PC-9 (cell line): ENCODE measurements around the gene COL27A1. TPM values are rescaled to one million over a fixed set of nuclear protein-coding genes. Genes with fewer than 3 reads are reported as not detected.

Source experiments
- BruUV-seq: library from RNA; stranded (reverse); fragments of 400-500 nt; replicated peaks from 2 replicates; lab custom pipeline; 2021; lab: Mats Ljungman, UMichigan
- CTCF ChIA-PET: fragments of 300-600 bp; sonication (Branson Sonifier 250); formaldehyde crosslinking; loops from one replicate; lab custom pipeline; 2022; ENCODE audit warnings: antibody characterized with exemption; lab: Charles Lee
- POLR2A ChIA-PET: fragments of 300-600 bp; sonication (Branson Sonifier 250); formaldehyde crosslinking; loops from one replicate; lab custom pipeline; 2022; ENCODE audit warnings: antibody characterized with exemption; ENCODE audit not compliant: unreplicated experiment; lab: Charles Lee
- DNase-seq, 2 experiments: peaks; one replicate each; pipeline versions ENCODE4 v3.0.0 to v3.0.0-alpha.2; 2015 to 2022; ENCODE audit warnings: mixed read lengths in 1 of 2
- H2AFZ ChIP-seq: fragments of 200-600 bp; sonication (generic); 2 replicates; pipeline ENCODE4 v1.8.1; 2017; ENCODE audit warnings: antibody characterized with exemption
- H3F3A ChIP-seq: fragments of 200-600 bp; sonication (generic); 2 replicates; pipeline ENCODE4 v1.8.1; 2017; ENCODE audit warnings: antibody characterized with exemption, mild to moderate bottlenecking, low read depth; ENCODE audit not compliant: insufficient read depth
- H3K27ac ChIP-seq: fragments of 200-600 bp; sonication (generic); 2 replicates; pipeline ENCODE4 v1.6.1; 2016; ENCODE audit warnings: mixed run types
- H3K27me3 ChIP-seq: fragments of 200-600 bp; sonication (generic); 2 replicates; pipeline ENCODE4 v1.6.1; 2016; ENCODE audit warnings: low read depth, mixed run types; ENCODE audit not compliant: insufficient read depth
- H3K36me3 ChIP-seq: fragments of 200-600 bp; sonication (generic); 2 replicates; pipeline ENCODE4 v1.6.1; 2016; ENCODE audit warnings: low read depth, mixed run types
- H3K4me1 ChIP-seq: fragments of 200-600 bp; sonication (generic); replicated peaks from 2 replicates; pipeline ENCODE4 v1.6.1; 2016; ENCODE audit warnings: mixed run types; ENCODE audit not compliant: insufficient read depth
- H3K4me2 ChIP-seq: fragments of 200-600 bp; sonication (generic); 2 replicates; pipeline ENCODE4 v1.6.1; 2017; ENCODE audit warnings: mixed run types
- H3K4me3 ChIP-seq: fragments of 200-600 bp; sonication (generic); 2 replicates; pipeline ENCODE4 v1.6.1; 2016; ENCODE audit warnings: mixed run types
- H3K79me2 ChIP-seq: fragments of 200-600 bp; sonication (generic); 2 replicates; pipeline ENCODE4 v1.6.1; 2017; ENCODE audit warnings: low read depth, mixed run types
- H3K9me2 ChIP-seq: fragments of 200-600 bp; sonication (generic); 2 replicates; pipeline ENCODE4 v1.8.1; 2017; ENCODE audit warnings: mild to moderate bottlenecking; ENCODE audit not compliant: insufficient read depth
- H3K9me3 ChIP-seq: fragments of 200-600 bp; sonication (generic); 2 replicates; pipeline ENCODE4 v1.8.1; 2016; ENCODE audit warnings: low read depth; ENCODE audit not compliant: insufficient read depth
- H4K20me1 ChIP-seq: fragments of 200-600 bp; sonication (generic); 2 replicates; pipeline ENCODE4 v1.8.1; 2017; ENCODE audit not compliant: insufficient read depth
- EZH2 ChIP-seq: fragments of 200-600 bp; sonication (generic); IDR thresholded peaks from 2 replicates; pipeline ENCODE4 v1.8.0; 2017; ENCODE audit warnings: antibody characterized with exemption, low read depth
- intact Hi-C: fragments of 100-400 bp; cut with micrococcal nuclease; formaldehyde crosslinking; loops from one replicate; pipeline ENCODE4 v1.10.0; 2022; ENCODE audit not compliant: unreplicated experiment
- total RNA-seq: library from RNA; stranded (reverse); gene quantifications from 2 replicates; pipeline ENCODE4 v1.2.3, GENCODE V29; 2021
- TF ChIP-seq, protein P1 (sequence below): fragments of 200-600 bp; sonication (generic); conservative IDR thresholded peaks from 2 replicates; pipeline ENCODE4 v1.6.1; 2017; ENCODE audit warnings: mixed run types, antibody characterized with exemption, mild to moderate bottlenecking, moderate library complexity

Gene COL27A1
- total RNA-seq, 1 experiment from 2014 or later: 0.39 TPM

DNA sequence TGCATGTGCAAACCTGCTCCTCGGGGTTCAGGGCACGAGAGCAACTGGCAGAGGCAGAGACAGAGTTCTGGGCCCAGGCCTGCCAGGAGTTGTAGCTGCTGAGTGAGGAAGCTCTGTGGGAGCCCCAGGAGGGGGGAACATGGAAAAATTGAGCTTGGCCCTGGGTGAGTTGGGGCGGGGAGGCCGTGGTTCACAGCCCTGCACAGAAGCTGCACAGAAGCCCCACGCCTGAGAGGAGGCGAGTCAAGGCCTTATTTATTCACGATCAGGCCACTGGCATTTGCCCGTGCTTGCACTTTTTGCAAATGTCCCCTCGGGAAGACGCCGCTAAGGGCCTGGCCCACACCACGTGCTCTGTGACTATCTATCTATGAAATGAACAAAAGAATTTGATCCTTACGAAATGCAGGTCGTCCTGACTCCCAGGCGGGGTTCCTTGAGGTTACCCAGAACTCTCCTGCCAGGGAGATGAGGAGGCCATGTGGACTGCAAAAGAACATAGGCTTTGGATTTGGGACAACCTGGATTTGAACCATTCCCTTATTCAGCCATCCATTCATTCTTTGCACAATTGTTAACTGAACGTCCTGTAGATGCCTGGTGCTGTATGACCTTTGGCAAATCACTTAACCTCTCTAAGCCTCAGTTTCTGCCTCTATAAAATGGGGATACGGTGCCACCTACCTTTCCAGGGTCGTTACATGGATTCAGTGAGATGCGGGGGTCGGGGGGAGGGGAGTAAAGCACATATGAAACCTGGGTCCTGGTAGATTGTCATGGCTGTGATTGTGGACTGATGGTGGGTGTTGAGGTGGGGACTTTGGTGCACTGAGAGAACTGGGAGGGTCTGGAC, 17.9 kb downstream of the COL27A1 start:
- no peaks in the 10 kb centered on the region for H4K20me1 ChIP-seq
- no peaks in the 10 kb centered on the region for H3F3A ChIP-seq
- no peak for TF ChIP-seq EZH2
- TF ChIP-seq, protein P1, sequence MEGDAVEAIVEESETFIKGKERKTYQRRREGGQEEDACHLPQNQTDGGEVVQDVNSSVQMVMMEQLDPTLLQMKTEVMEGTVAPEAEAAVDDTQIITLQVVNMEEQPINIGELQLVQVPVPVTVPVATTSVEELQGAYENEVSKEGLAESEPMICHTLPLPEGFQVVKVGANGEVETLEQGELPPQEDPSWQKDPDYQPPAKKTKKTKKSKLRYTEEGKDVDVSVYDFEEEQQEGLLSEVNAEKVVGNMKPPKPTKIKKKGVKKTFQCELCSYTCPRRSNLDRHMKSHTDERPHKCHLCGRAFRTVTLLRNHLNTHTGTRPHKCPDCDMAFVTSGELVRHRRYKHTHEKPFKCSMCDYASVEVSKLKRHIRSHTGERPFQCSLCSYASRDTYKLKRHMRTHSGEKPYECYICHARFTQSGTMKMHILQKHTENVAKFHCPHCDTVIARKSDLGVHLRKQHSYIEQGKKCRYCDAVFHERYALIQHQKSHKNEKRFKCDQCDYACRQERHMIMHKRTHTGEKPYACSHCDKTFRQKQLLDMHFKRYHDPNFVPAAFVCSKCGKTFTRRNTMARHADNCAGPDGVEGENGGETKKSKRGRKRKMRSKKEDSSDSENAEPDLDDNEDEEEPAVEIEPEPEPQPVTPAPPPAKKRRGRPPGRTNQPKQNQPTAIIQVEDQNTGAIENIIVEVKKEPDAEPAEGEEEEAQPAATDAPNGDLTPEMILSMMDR: no peak
- intact Hi-C loops: no loop called here
- no peaks in the 10 kb centered on the region for H3K79me2 ChIP-seq
- no peak overlapping the region for H2AFZ ChIP-seq
- no peak overlapping the region for H3K4me2 ChIP-seq
- no peak overlapping the region for H3K27ac ChIP-seq
- H3K9me2 ChIP-seq: no peaks in the 10 kb centered on the region
- H3K4me1 ChIP-seq: no peaks in the 10 kb centered on the region
- POLR2A ChIA-PET: no interaction called here
- no TSS peak for BruUV-seq
- peaks cover 6% of the 10 kb centered on the region; the same call in 1 of the 2 replicates for H3K27me3 ChIP-seq
- DNase-seq: no peak
- no peaks in the 10 kb centered on the region for H3K36me3 ChIP-seq
- H3K9me3 ChIP-seq: no peaks in the 10 kb centered on the region
- CTCF ChIA-PET: no interaction called here
- no peak overlapping the region for H3K4me3 ChIP-seq

DNA sequence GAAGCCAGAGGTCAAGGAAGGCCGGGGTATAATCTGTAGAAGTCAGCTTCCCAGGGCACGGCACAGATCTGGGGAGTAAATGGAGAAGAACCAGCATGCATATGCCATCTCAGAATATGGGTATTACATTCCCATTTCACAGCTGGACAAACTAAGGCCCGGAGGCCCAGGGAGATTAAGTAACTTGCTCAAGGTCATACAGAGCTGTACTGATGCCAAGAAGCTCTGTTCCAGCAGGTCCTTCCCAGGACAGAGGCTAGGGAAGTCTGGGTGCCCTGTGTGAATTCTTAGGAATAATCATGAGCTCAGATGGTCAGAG, 19.2 kb downstream of the COL27A1 start:
- H3K9me3 ChIP-seq: no peaks in the 10 kb centered on the region
- TF ChIP-seq EZH2: no peak
- TF ChIP-seq, protein P1: no peak
- no peaks in the 10 kb centered on the region for H4K20me1 ChIP-seq
- no peaks in the 10 kb centered on the region for H3K36me3 ChIP-seq
- no peak overlapping the region for H3K27ac ChIP-seq
- no peak overlapping the region for H3K4me3 ChIP-seq
- no peak for DNase-seq
- no peaks in the 10 kb centered on the region for H3K9me2 ChIP-seq
- no peak overlapping the region for H3K4me2 ChIP-seq
- no peak overlapping the region for H2AFZ ChIP-seq
- H3K4me1 ChIP-seq: no peaks in the 10 kb centered on the region
- no peaks in the 10 kb centered on the region for H3F3A ChIP-seq
- peaks cover 6% of the 10 kb centered on the region; the same call in 1 of the 2 replicates for H3K27me3 ChIP-seq
- H3K79me2 ChIP-seq: no peaks in the 10 kb centered on the region
- ChIA-PET CTCF (no interaction called here), POLR2A (no interaction called here)
- no TSS peak for BruUV-seq
- intact Hi-C loops: no loop called here

DNA sequence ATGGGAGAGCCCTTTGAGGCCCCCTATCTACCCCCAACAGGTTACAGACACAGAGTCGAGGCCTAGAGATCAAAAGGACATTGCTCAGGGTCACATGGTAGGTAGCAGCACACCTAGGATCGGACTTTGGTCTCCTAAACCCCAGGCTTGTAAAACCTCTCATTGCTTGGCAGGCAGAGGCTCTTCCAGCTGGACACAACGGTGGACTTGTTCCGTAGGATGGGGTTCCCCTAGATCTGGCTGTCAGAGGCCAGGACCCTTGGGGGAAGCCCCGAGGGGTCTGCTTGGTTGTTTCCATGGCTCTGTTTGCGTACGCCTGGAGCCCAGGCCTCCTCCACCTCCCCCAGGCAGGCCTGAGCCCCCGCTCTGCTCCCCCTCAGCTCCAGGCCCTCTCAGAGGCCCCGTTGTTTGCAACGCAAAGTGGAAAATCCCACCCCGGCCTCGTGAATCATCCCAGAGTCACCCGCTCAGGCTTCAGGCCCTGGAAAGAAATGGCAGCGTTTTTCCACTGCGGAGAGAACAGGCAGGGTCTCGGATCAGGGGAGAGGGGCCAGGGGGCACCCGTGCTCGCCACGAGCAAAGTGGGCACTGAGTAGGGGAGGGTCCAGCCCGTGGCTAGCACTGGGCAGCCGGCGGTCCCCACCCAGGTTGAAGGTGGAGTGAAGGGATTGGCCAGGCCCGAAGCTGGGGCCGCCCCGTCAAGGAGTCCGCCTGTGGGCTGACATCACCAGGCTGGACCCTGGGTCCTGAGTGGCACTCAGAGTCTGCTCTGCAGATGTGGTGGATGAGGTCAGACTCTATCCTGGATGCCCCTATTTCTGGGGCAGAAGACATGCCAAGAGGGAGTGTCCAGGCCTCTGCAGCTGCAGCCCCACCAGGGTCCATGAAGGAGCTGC, 19.8 kb downstream of the COL27A1 start:
- intact Hi-C loops: no loop called here
- POLR2A ChIA-PET: no interaction called here

More for the DNA sequence above, 19.8 kb downstream of the COL27A1 start:
- H3K4me2 ChIP-seq: no peak overlapping the region
- BruUV-seq: no TSS peak
- H3K9me3 ChIP-seq: no peaks in the 10 kb centered on the region
- DNase-seq: no peak
- no peak overlapping the region for H2AFZ ChIP-seq
- peaks cover 6% of the 10 kb centered on the region; the same call in 1 of the 2 replicates for H3K27me3 ChIP-seq
- TF ChIP-seq, protein P1: no peak
- no peak for TF ChIP-seq EZH2
- H3K9me2 ChIP-seq: no peaks in the 10 kb centered on the region
- no peaks in the 10 kb centered on the region for H4K20me1 ChIP-seq
- no peaks in the 10 kb centered on the region for H3K36me3 ChIP-seq
- CTCF ChIA-PET: no interaction called here
- H3K79me2 ChIP-seq: no peaks in the 10 kb centered on the region
- no peak overlapping the region for H3K27ac ChIP-seq
- H3F3A ChIP-seq: no peaks in the 10 kb centered on the region
- no peaks in the 10 kb centered on the region for H3K4me1 ChIP-seq
- H3K4me3 ChIP-seq: no peak overlapping the region
